IMR-90 (cell line): ENCODE results near the gene HECTD2. TPM values are rescaled to one million over a fixed set of nuclear protein-coding genes. Genes with fewer than 3 reads are reported as not detected.

Experiments used
- ATAC-seq: fragments of 200-7000 bp; cut with Tn5 transposase; 2 replicates; pipeline ENCODE4 v1.9.1; 2020; ENCODE audit warnings: low read depth, mild to moderate bottlenecking, moderate library complexity
- BruUV-seq: library from RNA; stranded (reverse); fragments of 400-500 nt; replicated peaks from 2 replicates; lab custom pipeline; 2021; lab: Mats Ljungman, UMichigan
- CTCF ChIA-PET: fragments of 300-600 bp; formaldehyde crosslinking; extraction: SDS; loops from one replicate; lab custom pipeline; 2021; ENCODE audit warnings: antibody characterized with exemption; lab: Yijun Ruan, JAX
- POLR2A ChIA-PET: fragments of 300-600 bp; sonication (Branson Sonifier 250); formaldehyde crosslinking; loops from one replicate; lab custom pipeline; 2022; ENCODE audit warnings: antibody characterized with exemption; ENCODE audit not compliant: unreplicated experiment; lab: Charles Lee
- DNase-seq: peaks from one replicate; pipeline ENCODE4 v3.0.0; 2013
- H2AFZ ChIP-seq: replicated peaks from 2 replicates; pipeline ENCODE3; 2013; ENCODE audit warnings: low read length, mild to moderate bottlenecking; ENCODE audit not compliant: poor library complexity
- H2AK5ac ChIP-seq: 2 replicates; pipeline ENCODE4 v1.6.1; 2013; ENCODE audit warnings: low read depth, low read length, inconsistent platforms
- H2AK9ac ChIP-seq: replicated peaks from 2 replicates; pipeline ENCODE3; 2013; ENCODE audit warnings: mild to moderate bottlenecking, low read depth, low read length, moderate library complexity; ENCODE audit not compliant: poor library complexity
- H2BK120ac ChIP-seq: 2 replicates; pipeline ENCODE4 v1.6.1; 2013; ENCODE audit warnings: low read depth, low read length, inconsistent platforms
- H2BK15ac ChIP-seq: 3 replicates; pipeline ENCODE4 v1.6.1; 2013; ENCODE audit warnings: low read depth, low read length, inconsistent platforms
- H2BK20ac ChIP-seq: 2 replicates; pipeline ENCODE4 v1.6.1; 2013; ENCODE audit warnings: low read depth, mild to moderate bottlenecking, inconsistent platforms, low read length, moderate library complexity
- H2BK5ac ChIP-seq: 2 replicates; pipeline ENCODE4 v1.6.1; 2013; ENCODE audit warnings: mild to moderate bottlenecking, low read depth, low read length, inconsistent platforms; ENCODE audit not compliant: poor library complexity, severe bottlenecking
- H3K14ac ChIP-seq: replicated peaks from 2 replicates; pipeline ENCODE4 v1.6.1; 2013; ENCODE audit warnings: low read depth, low read length, inconsistent platforms
- H3K18ac ChIP-seq: 2 replicates; pipeline ENCODE4 v1.6.1; 2013; ENCODE audit warnings: low read depth, low read length, control low read depth
- H3K23ac ChIP-seq: 2 replicates; pipeline ENCODE4 v1.6.1; 2013; ENCODE audit warnings: low read depth, low read length, inconsistent platforms
- H3K27ac ChIP-seq: 2 replicates; pipeline ENCODE4 v1.5.1; 2013; ENCODE audit warnings: mild to moderate bottlenecking, control low read depth, low read length; ENCODE audit not compliant: insufficient read depth
- H3K27me3 ChIP-seq: 2 replicates; pipeline ENCODE4 v1.6.1; 2013; ENCODE audit warnings: low read length; ENCODE audit not compliant: control insufficient read depth, insufficient read depth
- H3K36me3 ChIP-seq: 2 replicates; pipeline ENCODE4 v1.6.1; 2013; ENCODE audit warnings: low read length, mixed read lengths; ENCODE audit not compliant: control insufficient read depth, insufficient read depth
- H3K4ac ChIP-seq: 2 replicates; pipeline ENCODE4 v1.6.1; 2013; ENCODE audit warnings: low read depth, low read length, inconsistent platforms
- H3K4me1 ChIP-seq: 2 replicates; pipeline ENCODE4 v1.6.1; 2013; ENCODE audit warnings: low read length, mixed read lengths; ENCODE audit not compliant: control insufficient read depth, insufficient read depth
- H3K4me2 ChIP-seq: 2 replicates; pipeline ENCODE4 v1.6.1; 2013; ENCODE audit warnings: low read depth, mild to moderate bottlenecking, control low read depth, low read length, moderate library complexity
- H3K4me3 ChIP-seq: 2 replicates; pipeline ENCODE4 v1.5.1; 2013; ENCODE audit warnings: low read depth, mild to moderate bottlenecking, control low read depth, low read length, moderate library complexity; ENCODE audit not compliant: insufficient read depth
- H3K56ac ChIP-seq: 2 replicates; pipeline ENCODE4 v1.6.1; 2013; ENCODE audit warnings: low read length, inconsistent platforms; ENCODE audit not compliant: insufficient read depth; ENCODE audit errors: extremely low read depth
- H3K79me1 ChIP-seq, 2 experiments: 2 replicates each; pipeline ENCODE4 v1.6.1; 2013; ENCODE audit warnings: low read length in 2 of 2, inconsistent platforms in 1 of 2, low read depth in 1 of 2
- H3K9ac ChIP-seq: 2 replicates; pipeline ENCODE4 v1.6.1; 2013; ENCODE audit warnings: low read depth, low read length, control low read depth
- H3K9me1 ChIP-seq: 2 replicates; pipeline ENCODE4 v1.6.1; 2013; ENCODE audit warnings: low read length, inconsistent platforms; ENCODE audit not compliant: insufficient read depth
- H3K9me3 ChIP-seq: 2 replicates; pipeline ENCODE4 v1.6.1; 2013; ENCODE audit warnings: low read length; ENCODE audit not compliant: control insufficient read depth, insufficient read depth
- H4K20me1 ChIP-seq: 2 replicates; pipeline ENCODE4 v1.6.1; 2013; ENCODE audit warnings: low read length, inconsistent platforms; ENCODE audit not compliant: insufficient read depth
- H4K5ac ChIP-seq: 2 replicates; pipeline ENCODE4 v1.6.1; 2013; ENCODE audit warnings: mild to moderate bottlenecking, low read depth, low read length, control low read depth
- H4K8ac ChIP-seq, 2 experiments: 2 replicates each; pipeline ENCODE4 v1.6.1; 2013; ENCODE audit warnings: low read depth in 2 of 2, low read length in 2 of 2, control low read depth in 1 of 2, inconsistent platforms in 1 of 2
- H4K91ac ChIP-seq: 2 replicates; pipeline ENCODE4 v1.6.1; 2013; ENCODE audit warnings: low read depth, low read length, inconsistent platforms; ENCODE audit not compliant: insufficient read depth
- BHLHE40 ChIP-seq: fragments of 150-350 bp; IDR thresholded peaks from 2 replicates; pipeline ENCODE4 v1.6.1; 2016; ENCODE audit warnings: mild to moderate bottlenecking, low read depth, low read length
- CEBPB ChIP-seq: IDR thresholded peaks from 2 replicates; pipeline ENCODE4 v1.6.1; 2012; ENCODE audit warnings: low read depth, low read length, improper control_type of control experiment
- CHD1 ChIP-seq: IDR thresholded peaks from 2 replicates; pipeline ENCODE4 v1.6.1; 2012; ENCODE audit warnings: low read depth, low read length, improper control_type of control experiment
- CTCF ChIP-seq: conservative IDR thresholded peaks from 2 replicates; pipeline ENCODE4 v1.5.1; 2012; ENCODE audit warnings: mild to moderate bottlenecking, low read depth, low read length, improper control_type of control experiment
- ELK1 ChIP-seq: fragments of 150-350 bp; IDR thresholded peaks from 2 replicates; pipeline ENCODE4 v1.6.1; 2016; ENCODE audit warnings: low read depth, mild to moderate bottlenecking, low read length, moderate library complexity, borderline replicate concordance
- FOS ChIP-seq: fragments of 150-350 bp; IDR thresholded peaks from 2 replicates; pipeline ENCODE4 v1.6.1; 2016; ENCODE audit warnings: low read depth, low read length
- MAFK ChIP-seq: IDR thresholded peaks from 2 replicates; pipeline ENCODE4 v1.6.1; 2012; ENCODE audit warnings: low read depth, low read length, improper control_type of control experiment
- MAZ ChIP-seq: IDR thresholded peaks from 2 replicates; pipeline ENCODE4 v1.6.1; 2012; ENCODE audit warnings: low read depth, mild to moderate bottlenecking, low read length, improper control_type of control experiment, moderate library complexity, borderline replicate concordance
- MXI1 ChIP-seq: IDR thresholded peaks from 2 replicates; pipeline ENCODE4 v1.6.1; 2012; ENCODE audit warnings: low read depth, mild to moderate bottlenecking, low read length, moderate library complexity, borderline replicate concordance
- NFE2L2 ChIP-seq: fragments of 150-350 bp; IDR thresholded peaks from 2 replicates; pipeline ENCODE4 v1.6.1; 2016; ENCODE audit warnings: low read depth, mild to moderate bottlenecking, low read length
- POLR2A ChIP-seq: IDR thresholded peaks from 2 replicates; pipeline ENCODE4 v1.6.1; 2012; ENCODE audit warnings: mild to moderate bottlenecking, low read depth, low read length
- RAD21 ChIP-seq: IDR thresholded peaks from 2 replicates; pipeline ENCODE4 v1.6.1; 2012; ENCODE audit warnings: low read length, improper control_type of control experiment
- RCOR1 ChIP-seq: IDR thresholded peaks from 2 replicates; pipeline ENCODE4 v1.6.1; 2012; ENCODE audit warnings: mild to moderate bottlenecking, low read length, improper control_type of control experiment; ENCODE audit not compliant: insufficient replicate concordance
- RFX5 ChIP-seq: IDR thresholded peaks from 2 replicates; pipeline ENCODE4 v1.8.0; 2012; ENCODE audit warnings: low read depth, mild to moderate bottlenecking, low read length, moderate library complexity
- SMC3 ChIP-seq: fragments of 150-350 bp; IDR thresholded peaks from 2 replicates; pipeline ENCODE4 v1.6.1; 2016; ENCODE audit warnings: low read depth, mild to moderate bottlenecking, antibody characterized with exemption, low read length, moderate library complexity
- USF2 ChIP-seq: fragments of 150-350 bp; IDR thresholded peaks from 2 replicates; pipeline ENCODE4 v1.6.1; 2017; ENCODE audit warnings: mild to moderate bottlenecking, antibody characterized with exemption, low read length, low read depth
- WGBS, 2 experiments: methylation state at CpG; one replicate each; pipeline versions ENCODE4 v1.1.5 to v1.1.7; 2013; ENCODE audit warnings: missing lambda C conversion rate in 2 of 2; ENCODE audit not compliant: insufficient read length in 1 of 2; ENCODE audit errors: extremely low coverage in 2 of 2; 5-methylcytosine and 5-hydroxymethylcytosine counted together
- dilution Hi-C: fragments of 300-500 bp; cut with HindIII; formaldehyde crosslinking; loops from one replicate; pipeline ENCODE4 v1.14.3; 2018; ENCODE audit warnings: low sequenced_read_pairs; ENCODE audit not compliant: unreplicated experiment
- in situ Hi-C: fragments of 300-500 bp; cut with MboI; formaldehyde crosslinking; loops from 3 replicates; pipeline ENCODE4 v1.14.3; 2019; ENCODE audit warnings: low sequenced_read_pairs, inconsistent platforms, mixed read lengths
- intact Hi-C: fragments of 100-400 bp; cut with micrococcal nuclease; formaldehyde crosslinking; loops from 2 replicates; pipeline ENCODE4 v1.10.0; 2022
- polyA plus RNA-seq, 3 experiments: library from polyadenylated mRNA; depleted of rRNA; stranded (reverse); fragments of >200 nt; gene quantifications; 2 replicates each; pipeline ENCODE4 v1.2.3, GENCODE V29; 2012; ENCODE audit warnings: low replicate concordance in 1 of 3
- total RNA-seq: library from RNA; depleted of rRNA; stranded (reverse); fragments of >200 nt; gene quantifications from 2 replicates; pipeline ENCODE4 v1.2.3, GENCODE V29; 2012

The HECTD2 gene
- total and polyA plus RNA-seq, 2 of the 4 experiments (the other 2 are of a cell fraction), result 5.2 to 5.9 TPM

- Histone ChIP-seq H3K79me1 (no peaks in the 10 kb centered on the region), H3K56ac (no peak overlapping the region), H3K18ac (no peak overlapping the region), H4K5ac (no peak overlapping the region), H3K36me3 (peaks cover 13% of the 10 kb centered on the region), H3K4me1 (no peaks in the 10 kb centered on the region), H3K4me2 (no peak overlapping the region), H2BK20ac (no peak overlapping the region), H3K23ac (no peak overlapping the region), H3K9me1 (no peaks in the 10 kb centered on the region), H2AK9ac (no peak overlapping the region), H3K4me3 (no peak overlapping the region), H2AK5ac (no peak overlapping the region), H4K91ac (no peak overlapping the region), H4K20me1 (no peaks in the 10 kb centered on the region), H3K4ac (no peak overlapping the region), H2BK5ac (no peak overlapping the region), H4K8ac (no peak overlapping the region), H3K27ac (no peak overlapping the region), H3K27me3 (no peaks in the 10 kb centered on the region), H2BK120ac (no peak overlapping the region), H3K9ac (no peak overlapping the region), H2AFZ (no peak overlapping the region), H2BK15ac (no peak overlapping the region), H3K14ac (no peak overlapping the region), H3K9me3 (peaks cover 2% of the 10 kb centered on the region; the same call in 1 of the 2 replicates)
- no TSS peak for BruUV-seq
- intact Hi-C loops (no loop called here), in situ Hi-C loops (no loop called here), dilution Hi-C loops (no loop called here)
- TF ChIP-seq RAD21 (no peak), CEBPB (no peak), USF2 (no peak), CHD1 (no peak), RFX5 (no peak), CTCF (no peak), MAFK (no peak), NFE2L2 (no peak), FOS (no peak), RCOR1 (no peak), MXI1 (no peak), ELK1 (no peak), POLR2A (no peak), BHLHE40 (no peak), MAZ (no peak), SMC3 (no peak)
- POLR2A ChIA-PET, result no interaction called here
- CTCF ChIA-PET, result no interaction called here
- no CpG with 5 or more reads among the region's 4 CpGs for WGBS, 2 experiments
- no peak for DNase-seq
- ATAC-seq, result no peak
Measured at GRCh38 chr10:91467114-91467513, 57.0 kb downstream of the HECTD2 start.
